ENCODE data around the gene TMC2. TPM values are rescaled to one million over a fixed set of nuclear protein-coding genes. Genes with fewer than 3 reads are reported as not detected.

Gene TMC2
- total RNA-seq, 1 donor from 2014 or later, result not detected

DNA sequence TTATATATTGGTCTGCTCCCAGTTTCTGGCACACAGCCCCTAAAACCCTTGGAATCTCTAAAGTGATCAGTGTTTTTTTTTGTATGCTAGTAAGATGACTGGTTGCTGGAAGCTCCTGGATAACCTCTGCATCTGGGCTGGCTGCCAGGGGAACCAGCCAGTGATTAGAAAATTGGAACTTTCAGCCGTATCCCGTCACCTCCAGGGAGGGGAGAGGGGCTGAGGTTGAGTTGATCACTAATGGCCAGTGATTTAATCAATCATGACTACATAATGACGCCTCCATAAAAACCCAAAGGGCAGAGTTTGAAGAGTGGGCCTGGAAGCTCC lies 68.1 kb downstream of the TMC2 start:
- intact Hi-C loops (cut with DNase I), result no loop called here
- H3K4me3 ChIP-seq, result no peak overlapping the region
- no peak overlapping the region for H3K27ac ChIP-seq
- no peaks in the 10 kb centered on the region for H3K4me1 ChIP-seq
- H3K36me3 ChIP-seq, result no peaks in the 10 kb centered on the region
- no peaks in the 10 kb centered on the region for H3K27me3 ChIP-seq
- no peak for DNase-seq (ENCODE audit: low spot score in 2 of 2)
- peaks cover 0 to 17% of the 10 kb centered on the region in 2 donors for H3K9me3 ChIP-seq
- TF ChIP-seq CTCF (IDR thresholded peaks at IDR 0.05), result no peak

DNA sequence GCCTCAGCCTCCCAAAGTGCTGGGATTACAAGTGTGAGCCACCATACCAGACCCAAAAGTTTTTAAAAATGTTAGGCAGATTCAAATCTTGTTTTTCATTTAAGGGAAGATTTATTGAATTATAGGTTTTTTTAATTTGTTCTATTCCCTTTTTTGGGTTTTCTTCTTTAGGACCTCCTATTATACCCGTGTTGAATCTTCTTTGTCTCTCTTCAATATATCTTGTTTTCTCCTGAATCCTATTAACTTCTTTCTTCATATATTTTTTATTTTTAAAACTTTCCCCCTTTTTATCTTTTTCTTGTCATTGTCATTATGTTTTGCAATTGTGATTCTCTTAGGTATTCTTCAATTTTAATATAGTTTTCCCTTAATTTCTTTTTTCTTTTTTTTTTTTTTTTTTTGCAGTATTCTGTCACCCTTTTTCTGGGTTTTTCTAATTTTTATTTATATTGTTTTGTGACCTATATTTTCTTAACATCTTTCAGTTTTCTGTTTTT lies 70.2 kb downstream of the TMC2 start:
- DNase-seq (ENCODE audit: low spot score in 2 of 2), result no peak
- TF ChIP-seq CTCF (IDR thresholded peaks at IDR 0.05), result no peak
- Histone ChIP-seq H3K4me1 (no peaks in the 10 kb centered on the region), H3K9me3 (peaks cover 0 to 17% of the 10 kb centered on the region in 2 donors), H3K27ac (no peak overlapping the region), H3K4me3 (no peak overlapping the region), H3K27me3 (no peaks in the 10 kb centered on the region), H3K36me3 (no peaks in the 10 kb centered on the region)
- intact Hi-C loops (cut with DNase I), result no loop called here

DNA sequence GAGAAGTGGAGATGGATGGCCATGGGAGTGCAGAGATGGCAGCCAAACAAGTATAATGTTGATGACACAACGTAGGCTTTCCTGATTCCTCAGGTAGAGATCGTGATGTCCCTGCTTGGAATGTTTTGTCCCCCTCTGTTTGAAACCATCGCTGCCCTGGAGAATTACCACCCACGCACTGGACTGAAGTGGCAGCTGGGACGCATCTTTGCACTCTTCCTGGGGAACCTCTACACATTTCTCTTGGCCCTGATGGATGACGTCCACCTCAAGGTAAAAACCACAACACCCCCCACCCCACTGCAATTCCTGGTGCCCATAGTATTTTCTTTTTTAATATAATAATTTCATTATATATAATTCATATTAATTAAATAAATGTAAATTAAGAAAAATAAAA lies 74.0 kb downstream of the TMC2 start:
- no peak overlapping the region for H3K27ac ChIP-seq
- no peak for TF ChIP-seq CTCF (IDR thresholded peaks at IDR 0.05)
- no peak for DNase-seq (ENCODE audit: low spot score in 2 of 2)
- no peaks in the 10 kb centered on the region for H3K36me3 ChIP-seq
- H3K4me1 ChIP-seq, result no peaks in the 10 kb centered on the region
- intact Hi-C loops (cut with DNase I), result no loop called here
- peaks cover 0 to 17% of the 10 kb centered on the region in 2 donors for H3K9me3 ChIP-seq
- H3K4me3 ChIP-seq, result no peak overlapping the region
- H3K27me3 ChIP-seq, result no peaks in the 10 kb centered on the region

GRCh38 chr20:2610941-2611720 lies 74.8 kb downstream of the TMC2 start:
- intact Hi-C loops (cut with DNase I), result no loop called here
- H3K4me3 ChIP-seq, result no peak overlapping the region
- no peaks in the 10 kb centered on the region for H3K27me3 ChIP-seq
- H3K36me3 ChIP-seq, result no peaks in the 10 kb centered on the region
- TF ChIP-seq CTCF (IDR thresholded peaks at IDR 0.05), result no peak
- H3K4me1 ChIP-seq, result no peaks in the 10 kb centered on the region
- no peak overlapping the region for H3K27ac ChIP-seq
- no peak for DNase-seq (ENCODE audit: low spot score in 2 of 2)
- H3K9me3 ChIP-seq, result peaks cover 0 to 11% of the 10 kb centered on the region in 2 donors

GRCh38 chr20:2612073-2612472 lies 75.7 kb downstream of the TMC2 start:
- Histone ChIP-seq H3K9me3 (peaks cover 0 to 6% of the 10 kb centered on the region in 2 donors), H3K4me3 (no peak overlapping the region), H3K27me3 (no peaks in the 10 kb centered on the region), H3K27ac (no peak overlapping the region), H3K4me1 (no peaks in the 10 kb centered on the region), H3K36me3 (no peaks in the 10 kb centered on the region)
- no peak for DNase-seq (ENCODE audit: low spot score in 2 of 2)
- intact Hi-C loops (cut with DNase I), result no loop called here
- no peak for TF ChIP-seq CTCF (IDR thresholded peaks at IDR 0.05)

Data from ascending aorta (tissue), 2 donors.